Caco-2 (cell line): ENCODE data around the gene LATS2. TPM values are rescaled to one million over a fixed set of nuclear protein-coding genes. Genes with fewer than 3 reads are reported as not detected.

Source experiments
- BruUV-seq: library from RNA; stranded (reverse); fragments of 400-500 nt; replicated peaks from 2 replicates; lab custom pipeline; 2021; lab: Mats Ljungman, UMichigan
- CTCF ChIA-PET: fragments of 300-600 bp; sonication (Branson Sonifier 250); formaldehyde crosslinking; loops from one replicate; lab custom pipeline; 2022; ENCODE audit warnings: antibody characterized with exemption; lab: Charles Lee
- POLR2A ChIA-PET: fragments of 300-600 bp; sonication (Branson Sonifier 250); formaldehyde crosslinking; loops from one replicate; lab custom pipeline; 2022; ENCODE audit warnings: antibody characterized with exemption; lab: Charles Lee
- DNase-seq, 2 experiments: peaks; one replicate each; pipeline versions ENCODE4 v3.0.0 to v3.0.0-alpha.2; 2020 to 2022
- H3K27me3 ChIP-seq: replicated peaks from 2 replicates; pipeline ENCODE4 v1.6.0; 2011; ENCODE audit warnings: low read length; ENCODE audit not compliant: control insufficient read depth, insufficient read depth
- H3K36me3 ChIP-seq: 2 replicates; pipeline ENCODE4 v1.5.1; 2011; ENCODE audit warnings: low read length; ENCODE audit not compliant: control insufficient read depth, insufficient read depth
- H3K4me1 ChIP-seq: fragments of 250-450 bp; sonication (Bioruptor Pico); 2 replicates; pipeline ENCODE4 v1.5.1; 2020; ENCODE audit warnings: mild to moderate bottlenecking
- H3K4me3 ChIP-seq: 2 replicates; pipeline ENCODE4 v1.5.1; 2011; ENCODE audit warnings: low read depth, mild to moderate bottlenecking, control low read depth, low read length
- H3K9me3 ChIP-seq: fragments of 250-450 bp; sonication (Bioruptor Pico); 2 replicates; pipeline ENCODE4 v1.5.1; 2020; ENCODE audit warnings: mild to moderate bottlenecking, moderate library complexity
- H3K27ac Mint-ChIP-seq: one replicate; pipeline ENCODE4 v1.8.0; 2022; ENCODE audit warnings: mixed read lengths; ENCODE audit not compliant: unreplicated experiment
- H3K27me3 Mint-ChIP-seq: one replicate; pipeline ENCODE4 v1.8.0; 2022; ENCODE audit warnings: mixed read lengths; ENCODE audit not compliant: insufficient read depth, unreplicated experiment
- H3K36me3 Mint-ChIP-seq: one replicate; pipeline ENCODE4 v1.8.0; 2022; ENCODE audit warnings: mild to moderate bottlenecking, mixed read lengths; ENCODE audit not compliant: insufficient read depth, unreplicated experiment
- H3K4me1 Mint-ChIP-seq: one replicate; pipeline ENCODE4 v1.8.0; 2022; ENCODE audit warnings: low read depth, mixed read lengths; ENCODE audit not compliant: unreplicated experiment
- H3K4me3 Mint-ChIP-seq: one replicate; pipeline ENCODE4 v1.8.0; 2022; ENCODE audit warnings: mild to moderate bottlenecking, moderate library complexity, mixed read lengths; ENCODE audit not compliant: unreplicated experiment
- H3K9me3 Mint-ChIP-seq: one replicate; pipeline ENCODE4 v1.8.0; 2022; ENCODE audit warnings: mixed read lengths; ENCODE audit not compliant: unreplicated experiment
- CTCF ChIP-seq, 2 experiments: fragments of 200-600 bp in 1 of 2; IDR thresholded peaks; 1 replicate in 1 of 2; 2 replicates in 1 of 2; pipeline versions ENCODE4 v1.5.1 to v1.8.0; 2011 to 2022; ENCODE audit warnings: antibody characterized with exemption in 1 of 2, control low read depth in 1 of 2, inconsistent platforms in 1 of 2, low read depth in 1 of 2, low read length in 1 of 2, mild to moderate bottlenecking in 1 of 2, moderate library complexity in 1 of 2; ENCODE audit not compliant: insufficient read depth in 1 of 2, severe bottlenecking in 1 of 2, unreplicated experiment in 1 of 2
- intact Hi-C: fragments of 100-400 bp; cut with micrococcal nuclease; formaldehyde crosslinking; loops from one replicate; pipeline ENCODE4 v1.10.0; 2022; ENCODE audit not compliant: unreplicated experiment
- total RNA-seq: library from RNA; stranded (reverse); gene quantifications from 2 replicates; pipeline ENCODE4 v1.2.3, GENCODE V29; 2022

The LATS2 gene
- total RNA-seq, 1 experiment from 2014 or later, result 45.6 TPM

GRCh38 chr13:20997301-20998161, 63.9 kb downstream of the LATS2 start:
- Histone ChIP-seq H3K36me3 (peaks cover 5% of the 10 kb centered on the region; the same call in 1 of the 2 replicates), H3K4me1 (peaks cover 12% of the 10 kb centered on the region)
- POLR2A ChIA-PET, result no interaction called here

GRCh38 chr13:20995245-20995838, 66.0 kb downstream of the LATS2 start:
- ChIA-PET CTCF (interaction anchor here (1.3 kb wide), 1 partner anchor 52 kb away, joined by 3 read pairs; no protein-coding TSS in a partner anchor), POLR2A (no interaction called here)
- no peak for TF ChIP-seq CTCF (IDR thresholded peaks at IDR 0.05; ENCODE audit: insufficient read depth in 1 of 2, low read depth in 1 of 2, low read length in 1 of 2, severe bottlenecking in 1 of 2, unreplicated experiment in 1 of 2)
- H3K27me3 Mint-ChIP-seq, result no peaks in the 10 kb centered on the region
- DNase-seq, result no peak
- H3K36me3 Mint-ChIP-seq, result peaks cover 91% of the 10 kb centered on the region
- Histone ChIP-seq H3K4me1 (peaks cover under 1% of the 10 kb centered on the region; the same call in 1 of the 2 replicates), H3K9me3 (peaks cover under 1% of the 10 kb centered on the region; the same call in 1 of the 2 replicates), H3K27me3 (no peaks in the 10 kb centered on the region), H3K36me3 (peaks cover 4% of the 10 kb centered on the region), H3K4me3 (no peak overlapping the region)
- H3K4me1 Mint-ChIP-seq, result peaks cover 8% of the 10 kb centered on the region
- H3K27ac Mint-ChIP-seq, result peak overlapping the region; percentile 26
- no TSS peak for BruUV-seq
- H3K9me3 Mint-ChIP-seq, result no peaks in the 10 kb centered on the region
- no peak overlapping the region for H3K4me3 Mint-ChIP-seq
- intact Hi-C loops, result loop anchor here (10.0 kb wide), 1 partner anchor 51 kb away; no protein-coding TSS in a partner anchor

More at GRCh38 chr13:20997301-20998161, 63.9 kb downstream of the LATS2 start:
- no peak for TF ChIP-seq CTCF (IDR thresholded peaks at IDR 0.05; ENCODE audit: insufficient read depth in 1 of 2, low read depth in 1 of 2, low read length in 1 of 2, severe bottlenecking in 1 of 2, unreplicated experiment in 1 of 2)
- H3K9me3 Mint-ChIP-seq, result no peaks in the 10 kb centered on the region
- peak overlapping the region; percentile 48 for H3K27ac Mint-ChIP-seq
- Histone ChIP-seq H3K27me3 (no peaks in the 10 kb centered on the region; the same call in 1 of the 2 replicates), H3K9me3 (peaks cover 23% of the 10 kb centered on the region), H3K4me3 (no peak overlapping the region)
- DNase-seq, result no peak
- intact Hi-C loops, result loop anchor here (10.0 kb wide), 1 partner anchor 53 kb away; no protein-coding TSS in a partner anchor
- no peak overlapping the region for H3K4me3 Mint-ChIP-seq
- H3K27me3 Mint-ChIP-seq, result no peaks in the 10 kb centered on the region
- CTCF ChIA-PET, result no interaction called here
- peaks cover 8% of the 10 kb centered on the region for H3K4me1 Mint-ChIP-seq
- H3K36me3 Mint-ChIP-seq, result peaks cover 86% of the 10 kb centered on the region
- no TSS peak for BruUV-seq

- peaks cover 8% of the 10 kb centered on the region for H3K4me1 Mint-ChIP-seq
- H3K9me3 ChIP-seq, result no peaks in the 10 kb centered on the region
- H3K36me3 ChIP-seq, result peaks cover 7% of the 10 kb centered on the region
- intact Hi-C loops, result loop anchor here (10.0 kb wide), 1 partner anchor 50 kb away; no protein-coding TSS in a partner anchor
- POLR2A ChIA-PET, result no interaction called here
- DNase-seq, result no peak
- TF ChIP-seq CTCF (IDR thresholded peaks at IDR 0.05; ENCODE audit: insufficient read depth in 1 of 2, low read depth in 1 of 2, low read length in 1 of 2, severe bottlenecking in 1 of 2, unreplicated experiment in 1 of 2), result no peak
- H3K27me3 ChIP-seq, result no peaks in the 10 kb centered on the region
- H3K4me3 ChIP-seq, result no peak overlapping the region
- no peaks in the 10 kb centered on the region for H3K4me1 ChIP-seq
- H3K9me3 Mint-ChIP-seq, result no peaks in the 10 kb centered on the region
- no TSS peak for BruUV-seq
- H3K4me3 Mint-ChIP-seq, result no peak overlapping the region
- H3K27ac Mint-ChIP-seq, result peak overlapping the region; percentile 1
- peaks cover 96% of the 10 kb centered on the region for H3K36me3 Mint-ChIP-seq
- H3K27me3 Mint-ChIP-seq, result no peaks in the 10 kb centered on the region
- CTCF ChIA-PET, result interaction anchor here (1.3 kb wide), 1 partner anchor 51 kb away, joined by 3 read pairs; no protein-coding TSS in a partner anchor
These were observed 67.0 kb downstream of the LATS2 start for GRCh38 chr13:20994441-20994821.
